H1 (cell line): Measurements from ENCODE around the gene FRMD4B. TPM values are rescaled to one million over a fixed set of nuclear protein-coding genes. Genes with fewer than 3 reads are reported as not detected.

Experiments used
- CTCF ChIA-PET: fragments of 300-600 bp; sonication (Branson Sonifier 250); formaldehyde crosslinking; loops from one replicate; lab custom pipeline; 2021; ENCODE audit not compliant: partially characterized antibody; lab: Charles Lee
- POLR2A ChIA-PET: fragments of 300-600 bp; sonication (Branson Sonifier 250); formaldehyde crosslinking; loops from one replicate; lab custom pipeline; 2021; ENCODE audit warnings: inconsistent platforms; ENCODE audit not compliant: partially characterized antibody; lab: Charles Lee
- DNase-seq, 2 experiments: peaks; one replicate each; pipeline versions ENCODE4 v3.0.0 to v3.0.0-alpha.2; 2010 to 2022; ENCODE audit warnings: low spot score in 2 of 2, low read depth in 1 of 2, mixed read lengths in 1 of 2
- FAIRE-seq: peaks from 2 replicates; lab custom pipeline; 2011; peaks lifted over from hg19 to GRCh38; lab: Jason Lieb, UNC
- H2AFZ ChIP-seq: 2 replicates; pipeline ENCODE4 v1.8.1; 2012; ENCODE audit warnings: low read length, inconsistent platforms
- H2AK5ac ChIP-seq: 2 replicates; pipeline ENCODE4 v1.6.1; 2013; ENCODE audit warnings: low read depth, low read length
- H2BK120ac ChIP-seq: replicated peaks from 2 replicates; pipeline ENCODE3; 2013; ENCODE audit warnings: low read depth, low read length, inconsistent platforms
- H2BK12ac ChIP-seq: 2 replicates; pipeline ENCODE4 v1.6.1; 2013; ENCODE audit warnings: low read depth, low read length
- H2BK15ac ChIP-seq: 2 replicates; pipeline ENCODE4 v1.6.1; 2013; ENCODE audit warnings: low read length
- H2BK20ac ChIP-seq: 2 replicates; pipeline ENCODE4 v1.6.1; 2013; ENCODE audit warnings: low read length
- H2BK5ac ChIP-seq: 2 replicates; pipeline ENCODE4 v1.6.1; 2013; ENCODE audit warnings: low read depth, low read length
- H3K14ac ChIP-seq: 2 replicates; pipeline ENCODE4 v1.6.1; 2013; ENCODE audit warnings: inconsistent platforms; ENCODE audit not compliant: insufficient read length
- H3K18ac ChIP-seq: 2 replicates; pipeline ENCODE4 v1.6.1; 2013; ENCODE audit warnings: low read length; ENCODE audit errors: extremely low read depth
- H3K23ac ChIP-seq: 2 replicates; pipeline ENCODE4 v1.6.1; 2013; ENCODE audit warnings: inconsistent platforms; ENCODE audit not compliant: insufficient read length
- H3K23me2 ChIP-seq: 2 replicates; pipeline ENCODE4 v1.6.1; 2013; ENCODE audit warnings: low read depth, low read length
- H3K27ac ChIP-seq: 2 replicates; pipeline ENCODE4 v1.6.1; 2011; ENCODE audit warnings: low read depth, low read length, inconsistent platforms
- H3K27me3 ChIP-seq, 4 experiments: replicated peaks in 1 of 4; 1 replicate in 1 of 4; 2 replicates in 3 of 4; pipeline versions ENCODE4 v1.6.1 to v1.8.1; 2011 to 2013; ENCODE audit warnings: low read length in 3 of 4, mild to moderate bottlenecking in 3 of 4, inconsistent platforms in 2 of 4, mixed read lengths in 2 of 4, moderate library complexity in 1 of 4; ENCODE audit not compliant: control insufficient read depth in 3 of 4, insufficient read depth in 3 of 4; ENCODE audit errors: extremely low read depth in 1 of 4
- H3K36me3 ChIP-seq, 4 experiments: 2 replicates each; pipeline versions ENCODE4 v1.6.1 to v1.8.1; 2011 to 2013; ENCODE audit warnings: mild to moderate bottlenecking in 4 of 4, low read length in 3 of 4, moderate library complexity in 2 of 4, control low read depth in 1 of 4, inconsistent platforms in 1 of 4; ENCODE audit not compliant: insufficient read depth in 4 of 4, control insufficient read depth in 2 of 4
- H3K4ac ChIP-seq: replicated peaks from 2 replicates; pipeline ENCODE3; 2013; ENCODE audit warnings: low read length, low read depth, mixed read lengths, inconsistent platforms; ENCODE audit not compliant: insufficient read length
- H3K4me1 ChIP-seq, 4 experiments: replicated peaks in 1 of 4; 1 replicate in 1 of 4; 2 replicates in 3 of 4; pipeline versions ENCODE4 v1.6.1 to v1.8.1; 2011 to 2013; ENCODE audit warnings: low read length in 3 of 4, inconsistent platforms in 2 of 4, mixed read lengths in 1 of 4; ENCODE audit not compliant: insufficient read depth in 4 of 4, control insufficient read depth in 3 of 4
- H3K4me2 ChIP-seq, 2 experiments: 2 replicates each; pipeline versions ENCODE4 v1.6.1 to v1.8.1; 2011 to 2013; ENCODE audit warnings: low read depth in 2 of 2, low read length in 2 of 2, control low read depth in 1 of 2, inconsistent platforms in 1 of 2, mild to moderate bottlenecking in 1 of 2; ENCODE audit not compliant: insufficient read depth in 1 of 2
- H3K4me3 ChIP-seq, 4 experiments: fragments of 200-600, 300-600 bp in 1 of 4; sonication (generic), shearing (Covaris generic), sonication (Bioruptor Twin) in 1 of 4; 2 replicates each; pipeline versions ENCODE4 v1.5.1 to v1.8.1; 2011 to 2016; ENCODE audit warnings: low read length in 4 of 4, low read depth in 3 of 4, control low read depth in 2 of 4, inconsistent platforms in 2 of 4, mild to moderate bottlenecking in 2 of 4, mixed read lengths in 1 of 4, moderate library complexity in 1 of 4; ENCODE audit not compliant: insufficient read depth in 2 of 4; ENCODE audit errors: extremely low read depth in 1 of 4
- H3K56ac ChIP-seq: replicated peaks from 2 replicates; pipeline ENCODE3; 2013; ENCODE audit warnings: low read depth, mild to moderate bottlenecking, mixed read lengths, low read length, inconsistent platforms; ENCODE audit not compliant: insufficient read length
- H3K79me1 ChIP-seq: 2 replicates; pipeline ENCODE4 v1.6.1; 2013; ENCODE audit warnings: low read depth, low read length, control low read depth
- H3K79me2 ChIP-seq, 2 experiments: 2 replicates each; pipeline versions ENCODE4 v1.6.1 to v1.8.1; 2012 to 2013; ENCODE audit warnings: low read length in 2 of 2, mild to moderate bottlenecking in 2 of 2, inconsistent platforms in 1 of 2; ENCODE audit not compliant: insufficient read depth in 2 of 2, control insufficient read depth in 1 of 2
- H3K9ac ChIP-seq, 4 experiments: replicated peaks in 1 of 4; 1 replicate in 1 of 4; 2 replicates in 3 of 4; pipeline versions ENCODE4 v1.6.1 to v1.8.1; 2011 to 2013; ENCODE audit warnings: low read depth in 3 of 4, low read length in 3 of 4, control low read depth in 2 of 4, mild to moderate bottlenecking in 2 of 4, moderate library complexity in 2 of 4, inconsistent platforms in 1 of 4; ENCODE audit errors: extremely low read depth in 1 of 4
- H3K9me3 ChIP-seq, 2 experiments: 2 replicates each; pipeline versions ENCODE4 v1.6.1 to v1.8.1; 2012 to 2013; ENCODE audit warnings: mild to moderate bottlenecking in 2 of 2, moderate library complexity in 2 of 2, control low read depth in 1 of 2, inconsistent platforms in 1 of 2, low read depth in 1 of 2, low read length in 1 of 2, mixed read lengths in 1 of 2; ENCODE audit not compliant: insufficient read depth in 2 of 2
- H4K20me1 ChIP-seq, 2 experiments: replicated peaks in 1 of 2; 2 replicates each; pipeline versions ENCODE3 to v1.8.1; 2011 to 2013; ENCODE audit warnings: inconsistent platforms in 2 of 2, low read length in 2 of 2, mild to moderate bottlenecking in 1 of 2; ENCODE audit not compliant: insufficient read depth in 2 of 2, control insufficient read depth in 1 of 2
- H4K5ac ChIP-seq: 2 replicates; pipeline ENCODE4 v1.6.1; 2013; ENCODE audit warnings: low read length, low read depth, mixed read lengths, inconsistent platforms; ENCODE audit not compliant: insufficient read length
- H4K8ac ChIP-seq: 2 replicates; pipeline ENCODE4 v1.8.0; 2013; ENCODE audit warnings: mild to moderate bottlenecking, moderate library complexity, low read length, inconsistent platforms; ENCODE audit not compliant: insufficient read depth; ENCODE audit errors: extremely low read depth
- H4K91ac ChIP-seq: replicated peaks from 2 replicates; pipeline ENCODE3; 2013; ENCODE audit warnings: low read length, mixed read lengths, inconsistent platforms; ENCODE audit not compliant: insufficient read length
- BACH1 ChIP-seq: IDR thresholded peaks from 2 replicates; pipeline ENCODE4 v1.6.1; 2012; ENCODE audit warnings: low read length, improper control_type of control experiment
- CEBPB ChIP-seq: IDR thresholded peaks from 2 replicates; pipeline ENCODE4 v1.6.1; 2012; ENCODE audit warnings: low read depth, low read length
- MAFK ChIP-seq: IDR thresholded peaks from 2 replicates; pipeline ENCODE4 v1.6.1; 2012; ENCODE audit warnings: low read depth, mild to moderate bottlenecking, improper control_type of control experiment, low read length
- TCF12 ChIP-seq: IDR thresholded peaks from 2 replicates; pipeline ENCODE4 v1.6.1; 2011; ENCODE audit warnings: low read depth, mild to moderate bottlenecking, low read length
- ZNF274 ChIP-seq: IDR thresholded peaks from 2 replicates; pipeline ENCODE4 v1.7.0; 2012; ENCODE audit warnings: low read length, borderline replicate concordance; ENCODE audit errors: extremely low read depth
- WGBS, 2 experiments: shearing (Covaris generic) in 1 of 2; methylation state at CpG; one replicate each; pipeline versions ENCODE4 v1.1.6 to v1.1.7; 2013 to 2015; ENCODE audit warnings: low lambda C conversion rate in 2 of 2, mixed read lengths in 2 of 2, inconsistent platforms in 1 of 2, low coverage in 1 of 2, missing lambda C conversion rate in 1 of 2; ENCODE audit not compliant: insufficient replicate concordance in 2 of 2, insufficient coverage in 1 of 2, insufficient read length in 1 of 2; ENCODE audit errors: extremely low coverage in 1 of 2, missing lambda C conversion rate in 1 of 2; 5-methylcytosine and 5-hydroxymethylcytosine counted together
- polyA plus RNA-seq, 7 experiments: library from polyadenylated mRNA; depleted of rRNA in 3 of 7; stranded (reverse) in 5 of 7; unstranded in 2 of 7; fragments of >200 nt in 5 of 7; fragments of 200-250 nt in 2 of 7; gene quantifications; 1 replicate in 5 of 7; 2 replicates in 1 of 7; 4 replicates in 1 of 7; pipeline versions ENCODE4 v1.2.1 to v1.2.3, GENCODE V29; 2011 to 2013; ENCODE audit warnings: missing spikeins in 2 of 7, mixed read lengths in 2 of 7
- total RNA-seq: library from RNA; stranded (reverse); fragmentation: NEBNext Ultra II Directional; extraction: Animal tissue kit (Norgen Biotek cat#: 25700); gene quantifications from 2 replicates; pipeline ENCODE4 v1.2.1, GENCODE V29; 2021

FRMD4B gene
- total and polyA plus RNA-seq, 2 of the 8 experiments (the other 6 are each of a cell fraction or from before 2014, with no cell fraction given), result 2.7 to 7.2 TPM

- H3K9ac ChIP-seq, result no peak overlapping the region
- H2BK20ac ChIP-seq, result no peak overlapping the region
- H2BK15ac ChIP-seq, result no peak overlapping the region
- no peak overlapping the region for H2BK5ac ChIP-seq
- H3K27me3 ChIP-seq, result peaks cover 0 to 7% (median 4%) of the 10 kb centered on the region in 4 experiments; a peak in 3 of 7 replicates
- FAIRE-seq, result no peak
- no peak overlapping the region for H3K4me2 ChIP-seq
- POLR2A ChIA-PET, result no interaction called here
- no peak overlapping the region for H2AK5ac ChIP-seq
- no peaks in the 10 kb centered on the region for H3K23me2 ChIP-seq
- no peak for DNase-seq
- H3K79me1 ChIP-seq, result no peaks in the 10 kb centered on the region
- no peak overlapping the region for H3K27ac ChIP-seq
- H3K56ac ChIP-seq, result no peak overlapping the region
- no peaks in the 10 kb centered on the region for H3K36me3 ChIP-seq
- CTCF ChIA-PET, result interaction anchor here (1.3 kb wide), 1 partner anchor 23 kb away, joined by 5 read pairs; no protein-coding TSS in a partner anchor
- no peak overlapping the region for H2AFZ ChIP-seq
- no peaks in the 10 kb centered on the region for H3K79me2 ChIP-seq
- no peak overlapping the region for H3K18ac ChIP-seq
- H4K5ac ChIP-seq, result no peak overlapping the region
- H4K91ac ChIP-seq, result no peak overlapping the region
- H3K23ac ChIP-seq, result no peak overlapping the region
- H3K14ac ChIP-seq, result no peak overlapping the region
- no peak overlapping the region for H2BK120ac ChIP-seq
- H3K9me3 ChIP-seq, result no peaks in the 10 kb centered on the region
- H3K4me1 ChIP-seq, result peaks cover 0 to 6% (median 4%) of the 10 kb centered on the region in 4 experiments; a peak in 5 of 7 replicates
- TF ChIP-seq MAFK (0 out of 2 replicates have a peak, but pooled peaks have one; percentile 48), TCF12 (no peak), BACH1 (0 out of 2 replicates have a peak, but pooled peaks have one; percentile 14), CEBPB (0 out of 2 replicates have a peak, but pooled peaks have one; percentile 59), ZNF274 (no peak)
- TF ChIP-seq, all 59 proteins: peak for 3
- no peak overlapping the region for H4K8ac ChIP-seq
- WGBS, 2 experiments, result 78% methylated on average over 3 of the region's 3 CpGs; no CpG with 5 or more reads in 1 of the 2 experiments
- no peak overlapping the region for H3K4ac ChIP-seq
- H4K20me1 ChIP-seq, result no peaks in the 10 kb centered on the region
- no peak overlapping the region for H3K4me3 ChIP-seq
- no peak overlapping the region; the same call in 1 of the 2 replicates for H2BK12ac ChIP-seq
Observed at GRCh38 chr3:69143612-69144011, 242.3 kb downstream of the FRMD4B start.
